HepG2 (cell line): ENCODE measurements around the gene TPPP2. TPM values are rescaled to one million over a fixed set of nuclear protein-coding genes. Genes with fewer than 3 reads are reported as not detected.

ENCODE experiments used
- ARNTL ChIP-seq: sonication (generic); formaldehyde crosslinking; IDR thresholded peaks from 2 replicates; pipeline ENCODE4 v1.4.0; 2020; ENCODE audit warnings: mild to moderate bottlenecking, missing genetic modification reagents
- SIX1 ChIP-seq: sonication (generic); formaldehyde crosslinking; IDR thresholded peaks from 2 replicates; pipeline ENCODE4 v1.4.0; 2020; ENCODE audit warnings: missing genetic modification reagents, borderline replicate concordance
- SNRNP70 ChIP-seq: fragments of 200-400 bp; formaldehyde crosslinking; IDR thresholded peaks from 2 replicates; pipeline ENCODE4 v1.6.1; 2017; ENCODE audit warnings: mild to moderate bottlenecking, low read depth, low read length, moderate library complexity
- TCF7L2 ChIP-seq: IDR thresholded peaks from 2 replicates; pipeline ENCODE4 v1.6.1; 2011; ENCODE audit warnings: mild to moderate bottlenecking, low read depth, low read length, moderate library complexity
- ZC3H13 ChIP-seq: sonication (generic); formaldehyde crosslinking; IDR thresholded peaks from 2 replicates; pipeline ENCODE4 v1.8.1; 2023; ENCODE audit warnings: mild to moderate bottlenecking, missing genetic modification reagents, moderate library complexity
- ZNF205 ChIP-seq: IDR thresholded peaks from 2 replicates; pipeline ENCODE4 v1.6.1; 2018; ENCODE audit warnings: missing biosample characterization, missing genetic modification reagents
- ZNF260 ChIP-seq: sonication (generic); formaldehyde crosslinking; IDR thresholded peaks from 2 replicates; pipeline ENCODE4 v1.4.0; 2020; ENCODE audit warnings: missing genetic modification reagents, low read depth, mild to moderate bottlenecking, borderline replicate concordance
- ZNF292 ChIP-seq: sonication (generic); formaldehyde crosslinking; IDR thresholded peaks from 2 replicates; pipeline ENCODE4 v1.8.1; 2022; ENCODE audit warnings: mild to moderate bottlenecking, low read depth, missing genetic modification reagents, borderline replicate concordance
- ZNF724P ChIP-seq: sonication (generic); formaldehyde crosslinking; IDR thresholded peaks from 2 replicates; pipeline ENCODE4 v1.8.0; 2022; ENCODE audit warnings: missing genetic modification reagents, borderline replicate concordance
- ZSCAN30 ChIP-seq: sonication (generic); formaldehyde crosslinking; IDR thresholded peaks from 2 replicates; pipeline ENCODE4 v1.5.0; 2020; ENCODE audit warnings: mild to moderate bottlenecking, missing genetic modification reagents
- polyA plus RNA-seq, 8 experiments: library from polyadenylated mRNA; depleted of rRNA in 3 of 8; stranded (reverse) in 7 of 8; unstranded in 1 of 8; fragments of >200 nt; fragmentation: Illumina TruSeq in 4 of 8; extraction: Trizol in 4 of 8; gene quantifications; 2 replicates each; pipeline versions ENCODE4 v1.2.1 to v1.2.3, GENCODE V29; 2011 to 2016; ENCODE audit warnings: low read depth in 4 of 8, missing spikeins in 1 of 8, mixed read lengths in 1 of 8; ENCODE audit not compliant: insufficient read depth in 1 of 8
- total RNA-seq, 5 experiments: library from RNA; depleted of rRNA; stranded (reverse); fragments of >200 nt; fragmentation: Illumina TruSeq; extraction: Trizol; gene quantifications; 2 replicates each; pipeline ENCODE4 v1.2.3, GENCODE V29; 2016; ENCODE audit warnings: low read depth in 1 of 5
- TF ChIP-seq, protein P1 (sequence below): sonication (generic); formaldehyde crosslinking; IDR thresholded peaks from 2 replicates; pipeline ENCODE4 v1.4.0; 2020; ENCODE audit warnings: missing genetic modification reagents, mild to moderate bottlenecking, borderline replicate concordance
- TF ChIP-seq, protein P2 (sequence below): sonication (generic); formaldehyde crosslinking; IDR thresholded peaks from 2 replicates; pipeline ENCODE4 v1.9.0; 2022; ENCODE audit warnings: missing genetic modification reagents, mild to moderate bottlenecking, borderline replicate concordance
- TF ChIP-seq, protein P3 (sequence below): sonication (generic); formaldehyde crosslinking; IDR thresholded peaks from 2 replicates; pipeline ENCODE4 v1.5.1; 2020; ENCODE audit warnings: missing genetic modification reagents, mild to moderate bottlenecking, borderline replicate concordance
- TF ChIP-seq, protein P4 (sequence below): sonication (generic); formaldehyde crosslinking; IDR thresholded peaks from 2 replicates; pipeline ENCODE4 v1.4.0; 2020; ENCODE audit warnings: missing genetic modification reagents
- TF ChIP-seq, protein P5 (sequence below): sonication (generic); formaldehyde crosslinking; IDR thresholded peaks from 2 replicates; pipeline ENCODE4 v1.5.1; 2020; ENCODE audit warnings: missing genetic modification reagents, mild to moderate bottlenecking, borderline replicate concordance
- TF ChIP-seq, protein P6 (sequence below): sonication (generic); formaldehyde crosslinking; IDR thresholded peaks from 2 replicates; pipeline ENCODE4 v1.4.0; 2020; ENCODE audit warnings: mild to moderate bottlenecking, missing genetic modification reagents

The TPPP2 gene
- total and polyA plus RNA-seq, 2 of the 13 experiments (the other 11 are each of a cell fraction or from before 2014, with no cell fraction given), result 0.58 to 4.2 TPM

DNA sequence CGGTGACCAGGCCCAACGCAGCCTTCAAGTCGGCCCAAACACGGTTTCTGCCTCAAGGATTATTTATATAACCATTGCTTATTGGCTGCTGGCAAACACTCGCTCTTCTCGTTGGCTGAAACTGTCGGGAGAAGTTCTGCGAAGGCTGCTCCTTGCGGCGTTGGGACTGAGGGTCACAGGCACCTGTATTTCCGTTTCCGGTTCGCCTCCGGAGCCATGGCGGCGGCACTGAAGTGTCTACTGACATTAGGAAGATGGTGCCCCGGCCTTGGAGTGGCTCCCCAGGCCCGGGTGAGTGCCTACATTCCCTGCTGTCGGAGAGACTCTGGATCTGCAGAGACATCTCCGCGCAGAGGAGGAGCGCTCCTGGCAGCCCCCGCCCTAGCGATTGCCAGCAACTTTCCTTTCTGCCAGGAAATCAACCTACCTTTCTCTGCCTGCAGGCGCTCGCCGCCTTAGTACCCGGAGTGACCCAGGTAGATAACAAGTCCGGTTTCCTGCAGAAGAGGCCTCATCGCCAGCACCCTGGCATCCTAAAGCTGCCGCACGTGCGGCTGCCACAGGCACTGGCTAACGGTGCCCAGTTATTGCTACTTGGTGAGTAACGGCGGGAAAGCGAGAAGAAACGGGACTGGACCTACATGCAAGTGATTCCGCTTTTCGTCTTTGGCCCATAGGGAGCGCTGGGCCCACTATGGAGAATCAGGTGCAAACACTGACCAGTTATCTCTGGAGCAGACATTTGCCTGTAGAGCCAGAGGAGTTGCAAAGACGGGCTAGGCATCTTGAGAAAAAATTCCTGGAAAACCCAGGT is 40.0 kb upstream of the TPPP2 start, which contains the start of gene METTL17 (continued):
- TF ChIP-seq SNRNP70 (no peak), ZSCAN30 (CRISPR knock-in tag) (no peak), TCF7L2 (no peak), ZC3H13 (CRISPR knock-in tag) (peak; percentile 77; the same call in 1 of the 2 replicates), ZNF260 (CRISPR knock-in tag) (no peak), SIX1 (no peak), ARNTL (CRISPR knock-in tag) (peak; percentile 51), ZNF724P (CRISPR knock-in tag) (no peak), ZNF205 (CRISPR knock-in tag) (peak; percentile 45; the same call in 1 of the 2 replicates), ZNF292 (CRISPR knock-in tag) (0 out of 2 replicates have a peak, but pooled peaks have one; percentile 37)
- TF ChIP-seq, protein P1, sequence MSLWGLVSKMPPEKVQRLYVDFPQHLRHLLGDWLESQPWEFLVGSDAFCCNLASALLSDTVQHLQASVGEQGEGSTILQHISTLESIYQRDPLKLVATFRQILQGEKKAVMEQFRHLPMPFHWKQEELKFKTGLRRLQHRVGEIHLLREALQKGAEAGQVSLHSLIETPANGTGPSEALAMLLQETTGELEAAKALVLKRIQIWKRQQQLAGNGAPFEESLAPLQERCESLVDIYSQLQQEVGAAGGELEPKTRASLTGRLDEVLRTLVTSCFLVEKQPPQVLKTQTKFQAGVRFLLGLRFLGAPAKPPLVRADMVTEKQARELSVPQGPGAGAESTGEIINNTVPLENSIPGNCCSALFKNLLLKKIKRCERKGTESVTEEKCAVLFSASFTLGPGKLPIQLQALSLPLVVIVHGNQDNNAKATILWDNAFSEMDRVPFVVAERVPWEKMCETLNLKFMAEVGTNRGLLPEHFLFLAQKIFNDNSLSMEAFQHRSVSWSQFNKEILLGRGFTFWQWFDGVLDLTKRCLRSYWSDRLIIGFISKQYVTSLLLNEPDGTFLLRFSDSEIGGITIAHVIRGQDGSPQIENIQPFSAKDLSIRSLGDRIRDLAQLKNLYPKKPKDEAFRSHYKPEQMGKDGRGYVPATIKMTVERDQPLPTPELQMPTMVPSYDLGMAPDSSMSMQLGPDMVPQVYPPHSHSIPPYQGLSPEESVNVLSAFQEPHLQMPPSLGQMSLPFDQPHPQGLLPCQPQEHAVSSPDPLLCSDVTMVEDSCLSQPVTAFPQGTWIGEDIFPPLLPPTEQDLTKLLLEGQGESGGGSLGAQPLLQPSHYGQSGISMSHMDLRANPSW (CRISPR knock-in tag), result peak; percentile 50; the same call in 1 of the 2 replicates
- TF ChIP-seq, protein P2, sequence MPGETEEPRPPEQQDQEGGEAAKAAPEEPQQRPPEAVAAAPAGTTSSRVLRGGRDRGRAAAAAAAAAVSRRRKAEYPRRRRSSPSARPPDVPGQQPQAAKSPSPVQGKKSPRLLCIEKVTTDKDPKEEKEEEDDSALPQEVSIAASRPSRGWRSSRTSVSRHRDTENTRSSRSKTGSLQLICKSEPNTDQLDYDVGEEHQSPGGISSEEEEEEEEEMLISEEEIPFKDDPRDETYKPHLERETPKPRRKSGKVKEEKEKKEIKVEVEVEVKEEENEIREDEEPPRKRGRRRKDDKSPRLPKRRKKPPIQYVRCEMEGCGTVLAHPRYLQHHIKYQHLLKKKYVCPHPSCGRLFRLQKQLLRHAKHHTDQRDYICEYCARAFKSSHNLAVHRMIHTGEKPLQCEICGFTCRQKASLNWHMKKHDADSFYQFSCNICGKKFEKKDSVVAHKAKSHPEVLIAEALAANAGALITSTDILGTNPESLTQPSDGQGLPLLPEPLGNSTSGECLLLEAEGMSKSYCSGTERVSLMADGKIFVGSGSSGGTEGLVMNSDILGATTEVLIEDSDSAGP (CRISPR knock-in tag), result peak; percentile 92
- TF ChIP-seq, protein P3, sequence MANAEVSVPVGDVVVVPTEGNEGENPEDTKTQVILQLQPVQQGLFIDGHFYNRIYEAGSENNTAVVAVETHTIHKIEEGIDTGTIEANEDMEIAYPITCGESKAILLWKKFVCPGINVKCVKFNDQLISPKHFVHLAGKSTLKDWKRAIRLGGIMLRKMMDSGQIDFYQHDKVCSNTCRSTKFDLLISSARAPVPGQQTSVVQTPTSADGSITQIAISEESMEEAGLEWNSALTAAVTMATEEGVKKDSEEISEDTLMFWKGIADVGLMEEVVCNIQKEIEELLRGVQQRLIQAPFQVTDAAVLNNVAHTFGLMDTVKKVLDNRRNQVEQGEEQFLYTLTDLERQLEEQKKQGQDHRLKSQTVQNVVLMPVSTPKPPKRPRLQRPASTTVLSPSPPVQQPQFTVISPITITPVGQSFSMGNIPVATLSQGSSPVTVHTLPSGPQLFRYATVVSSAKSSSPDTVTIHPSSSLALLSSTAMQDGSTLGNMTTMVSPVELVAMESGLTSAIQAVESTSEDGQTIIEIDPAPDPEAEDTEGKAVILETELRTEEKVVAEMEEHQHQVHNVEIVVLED, result peak; percentile 70; the same call in 1 of the 2 replicates
- TF ChIP-seq, protein P4, sequence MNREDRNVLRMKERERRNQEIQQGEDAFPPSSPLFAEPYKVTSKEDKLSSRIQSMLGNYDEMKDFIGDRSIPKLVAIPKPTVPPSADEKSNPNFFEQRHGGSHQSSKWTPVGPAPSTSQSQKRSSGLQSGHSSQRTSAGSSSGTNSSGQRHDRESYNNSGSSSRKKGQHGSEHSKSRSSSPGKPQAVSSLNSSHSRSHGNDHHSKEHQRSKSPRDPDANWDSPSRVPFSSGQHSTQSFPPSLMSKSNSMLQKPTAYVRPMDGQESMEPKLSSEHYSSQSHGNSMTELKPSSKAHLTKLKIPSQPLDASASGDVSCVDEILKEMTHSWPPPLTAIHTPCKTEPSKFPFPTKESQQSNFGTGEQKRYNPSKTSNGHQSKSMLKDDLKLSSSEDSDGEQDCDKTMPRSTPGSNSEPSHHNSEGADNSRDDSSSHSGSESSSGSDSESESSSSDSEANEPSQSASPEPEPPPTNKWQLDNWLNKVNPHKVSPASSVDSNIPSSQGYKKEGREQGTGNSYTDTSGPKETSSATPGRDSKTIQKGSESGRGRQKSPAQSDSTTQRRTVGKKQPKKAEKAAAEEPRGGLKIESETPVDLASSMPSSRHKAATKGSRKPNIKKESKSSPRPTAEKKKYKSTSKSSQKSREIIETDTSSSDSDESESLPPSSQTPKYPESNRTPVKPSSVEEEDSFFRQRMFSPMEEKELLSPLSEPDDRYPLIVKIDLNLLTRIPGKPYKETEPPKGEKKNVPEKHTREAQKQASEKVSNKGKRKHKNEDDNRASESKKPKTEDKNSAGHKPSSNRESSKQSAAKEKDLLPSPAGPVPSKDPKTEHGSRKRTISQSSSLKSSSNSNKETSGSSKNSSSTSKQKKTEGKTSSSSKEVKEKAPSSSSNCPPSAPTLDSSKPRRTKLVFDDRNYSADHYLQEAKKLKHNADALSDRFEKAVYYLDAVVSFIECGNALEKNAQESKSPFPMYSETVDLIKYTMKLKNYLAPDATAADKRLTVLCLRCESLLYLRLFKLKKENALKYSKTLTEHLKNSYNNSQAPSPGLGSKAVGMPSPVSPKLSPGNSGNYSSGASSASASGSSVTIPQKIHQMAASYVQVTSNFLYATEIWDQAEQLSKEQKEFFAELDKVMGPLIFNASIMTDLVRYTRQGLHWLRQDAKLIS (CRISPR knock-in tag), result no peak
- TF ChIP-seq, protein P5, sequence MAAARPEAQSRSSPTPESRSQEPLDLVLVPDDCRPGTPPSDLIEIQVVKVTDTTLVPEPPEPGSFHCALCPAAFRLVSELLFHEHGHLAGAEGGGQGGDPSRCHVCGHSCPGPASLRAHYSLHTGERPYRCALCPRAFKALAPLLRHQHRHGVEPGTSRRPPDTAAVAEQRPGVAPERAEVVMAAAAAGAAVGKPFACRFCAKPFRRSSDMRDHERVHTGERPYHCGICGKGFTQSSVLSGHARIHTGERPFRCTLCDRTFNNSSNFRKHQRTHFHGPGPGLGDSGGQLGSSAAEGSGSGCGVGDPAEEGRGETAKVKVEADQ (CRISPR knock-in tag), result peak; percentile 86; the same call in 1 of the 2 replicates
- TF ChIP-seq, protein P6, sequence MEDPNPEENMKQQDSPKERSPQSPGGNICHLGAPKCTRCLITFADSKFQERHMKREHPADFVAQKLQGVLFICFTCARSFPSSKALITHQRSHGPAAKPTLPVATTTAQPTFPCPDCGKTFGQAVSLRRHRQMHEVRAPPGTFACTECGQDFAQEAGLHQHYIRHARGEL, result 0 out of 2 replicates have a peak, but pooled peaks have one; percentile 24
